Hematopoietic multipotent progenitor cell treated with erythropoietin and hydrocortisone succinate and interleukin-3 and kit ligand, for 4 days (in vitro differentiated cells): ENCODE results near the gene KIF19.

Experiments
- DNase-seq: peaks from one replicate; pipeline ENCODE4 v3.0.0-alpha.2; 2015

KIF19 gene

DNA sequence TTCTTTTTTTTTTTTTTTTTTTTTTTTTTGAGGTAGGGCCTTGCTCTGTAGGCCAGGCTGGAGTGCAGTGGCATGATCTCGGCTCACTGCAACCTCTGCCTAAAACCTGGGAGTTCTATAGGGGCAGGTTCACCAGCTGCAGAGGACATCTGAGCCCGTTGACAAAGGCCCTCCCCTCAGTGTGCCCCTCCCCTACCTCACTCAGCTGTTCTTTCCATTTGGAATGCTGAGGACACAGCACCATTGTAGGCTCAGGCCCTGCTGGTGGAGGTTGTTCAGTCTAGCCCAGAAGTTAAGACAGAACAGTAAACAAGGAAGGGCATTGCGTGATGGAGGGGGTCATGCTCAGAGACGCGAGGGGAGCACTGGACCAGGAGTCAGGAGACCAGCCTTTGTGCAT, 21.8 kb upstream of the KIF19 start:
- DNase-seq, result no peak

DNA sequence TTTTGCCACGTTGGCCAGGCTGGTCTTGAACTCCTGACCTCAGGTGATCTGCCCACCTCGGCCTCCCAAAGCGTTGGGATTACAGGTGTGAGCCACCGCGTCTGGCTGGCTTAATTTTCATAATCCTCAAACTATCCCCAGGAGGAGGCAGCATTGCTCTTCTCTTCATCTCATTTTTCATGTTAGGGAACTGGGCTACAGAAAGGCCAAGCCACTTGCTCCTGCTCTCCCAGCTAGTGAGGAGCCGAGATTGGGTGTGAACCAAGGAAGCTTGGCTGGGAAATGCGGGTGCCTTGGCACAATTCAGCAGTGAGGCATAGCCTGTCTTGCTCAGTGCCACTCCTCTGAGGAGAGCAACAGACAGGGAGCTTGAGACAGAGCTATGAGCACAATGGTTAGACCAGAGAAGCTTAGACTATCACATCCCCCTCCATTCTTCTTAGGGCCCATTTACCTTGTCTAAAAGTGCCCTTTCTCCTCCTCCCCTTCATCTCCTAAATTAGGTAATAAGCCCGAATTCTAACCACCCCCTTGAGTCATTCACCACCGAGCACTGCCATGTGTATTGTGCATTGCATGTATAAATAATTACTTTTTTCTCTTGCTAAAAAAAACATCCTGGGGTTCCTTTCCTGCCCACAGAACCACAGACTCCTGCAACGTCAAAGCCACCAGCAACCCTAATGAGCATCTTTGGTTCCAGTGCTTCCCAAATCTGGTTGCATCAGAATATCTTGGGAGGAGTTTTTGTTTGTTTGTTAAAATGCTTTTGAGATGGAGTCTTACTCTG, 20.0 kb upstream of the KIF19 start:
- DNase-seq, result peak; percentile 49

DNA sequence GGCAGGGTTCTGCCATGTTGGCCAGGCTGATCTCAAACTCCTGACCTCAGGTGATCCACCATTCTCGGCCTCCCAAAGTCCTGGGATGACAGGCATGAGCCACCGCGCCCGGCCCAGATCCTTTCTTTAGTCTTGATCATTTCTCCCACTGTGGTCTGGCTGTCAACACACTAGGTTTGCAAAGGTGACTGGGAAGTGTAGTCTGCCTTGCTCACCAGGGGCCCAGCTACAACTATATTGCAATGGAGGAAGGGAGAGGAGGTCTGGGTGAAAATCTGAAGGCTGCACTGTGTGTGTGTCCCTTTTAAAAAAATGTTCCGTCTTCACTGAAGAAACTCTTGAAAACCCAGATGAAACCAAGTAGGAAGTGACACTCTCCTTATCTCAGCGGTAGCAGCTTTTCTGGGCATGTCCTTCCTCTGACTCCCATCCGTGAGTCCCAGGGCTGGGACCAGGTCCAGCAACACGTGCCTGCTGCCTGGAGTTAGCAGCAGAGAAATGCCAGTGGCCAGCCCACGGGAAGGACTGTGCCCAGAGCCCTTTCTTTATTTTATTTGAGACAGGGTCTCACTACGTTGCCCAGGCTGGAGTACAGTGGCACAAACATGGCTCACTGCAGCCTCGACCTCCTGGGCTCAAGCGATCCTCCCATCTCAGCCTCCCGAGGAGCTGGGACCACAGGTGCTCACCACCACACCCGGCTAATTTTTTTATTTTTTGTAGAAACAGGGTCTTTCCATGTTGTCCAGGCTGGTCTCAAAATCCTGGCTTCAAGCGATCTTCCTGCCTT, 17.8 kb upstream of the KIF19 start:
- peak; percentile 91 for DNase-seq

DNA sequence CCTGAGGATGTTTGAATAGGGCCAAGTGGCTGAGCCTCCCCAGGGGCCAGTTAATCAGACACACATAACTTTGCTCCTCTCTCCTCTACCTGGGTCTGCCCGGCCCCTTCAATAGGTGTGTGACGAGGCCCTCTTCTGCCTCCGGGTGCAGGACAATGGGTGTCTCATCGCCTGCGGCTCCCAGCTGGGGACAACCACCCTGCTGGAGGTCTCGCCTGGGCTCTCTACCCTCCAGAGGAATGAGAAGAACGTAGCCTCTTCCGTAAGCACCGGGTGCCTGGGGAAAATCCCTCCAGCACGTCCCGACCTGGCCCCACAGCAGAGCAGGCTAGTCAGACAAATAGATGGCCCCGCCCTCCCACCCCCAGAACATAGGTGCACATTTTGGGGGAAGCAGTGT, 16.1 kb upstream of the KIF19 start:
- DNase-seq, result no peak

DNA sequence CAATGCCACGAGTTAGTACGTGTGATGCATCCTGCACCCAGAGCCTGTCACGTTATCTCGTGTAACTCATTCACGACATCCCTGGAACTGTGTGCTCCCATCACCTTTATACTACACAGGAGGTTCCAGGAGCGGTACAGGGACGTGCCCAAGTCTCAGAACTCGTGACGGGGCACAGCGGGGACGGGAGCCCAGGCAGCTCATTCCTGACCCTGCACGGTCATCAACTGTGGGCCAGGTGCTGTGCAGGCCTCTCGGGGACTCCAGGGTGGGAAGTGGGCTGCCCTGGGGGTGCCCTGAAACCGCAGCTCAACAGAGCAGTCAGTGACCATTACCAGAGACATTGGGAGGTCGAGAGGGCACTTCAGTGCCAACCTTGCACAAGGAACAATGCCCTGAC, 11.1 kb upstream of the KIF19 start:
- DNase-seq, result no peak

DNA sequence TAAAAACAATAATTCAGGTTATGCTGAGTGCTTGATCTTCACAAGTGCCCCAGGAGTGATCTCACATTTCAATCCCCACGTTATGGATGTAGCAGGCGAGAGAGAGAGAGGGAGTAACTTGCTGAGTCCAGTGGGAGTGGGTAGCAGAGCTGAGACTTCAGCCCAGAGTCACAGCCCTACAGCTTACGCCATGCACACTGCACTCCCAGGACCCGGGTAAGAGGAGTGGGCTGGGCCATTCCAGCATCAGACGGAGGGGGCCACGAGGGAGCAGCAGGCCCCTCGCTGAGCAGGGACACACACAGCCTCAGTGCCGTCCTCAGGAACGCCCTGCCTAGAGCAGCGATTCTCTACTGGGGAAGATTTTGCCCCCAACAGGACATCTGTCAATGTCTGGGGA, 9.8 kb upstream of the KIF19 start:
- DNase-seq, result no peak

DNA sequence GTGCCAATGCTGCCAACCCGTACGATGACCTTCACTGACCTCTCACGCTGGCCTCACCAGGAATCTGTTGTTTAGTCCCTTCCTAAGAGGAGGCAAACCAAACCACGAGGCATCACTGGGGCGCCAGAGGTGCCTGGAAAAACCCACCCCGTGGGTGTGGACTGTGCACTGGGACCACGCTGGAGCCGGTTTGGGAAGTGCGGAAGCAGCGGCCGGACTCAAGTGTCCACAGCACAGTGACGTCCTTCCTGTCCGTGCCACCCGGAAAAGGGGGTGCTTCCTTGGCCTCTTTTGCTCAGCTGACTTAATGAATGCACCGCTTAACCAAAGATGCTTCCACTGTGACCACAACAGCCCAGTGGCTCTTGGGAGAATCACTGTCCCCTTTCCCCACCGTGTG, 9.0 kb upstream of the KIF19 start:
- no peak for DNase-seq

DNA sequence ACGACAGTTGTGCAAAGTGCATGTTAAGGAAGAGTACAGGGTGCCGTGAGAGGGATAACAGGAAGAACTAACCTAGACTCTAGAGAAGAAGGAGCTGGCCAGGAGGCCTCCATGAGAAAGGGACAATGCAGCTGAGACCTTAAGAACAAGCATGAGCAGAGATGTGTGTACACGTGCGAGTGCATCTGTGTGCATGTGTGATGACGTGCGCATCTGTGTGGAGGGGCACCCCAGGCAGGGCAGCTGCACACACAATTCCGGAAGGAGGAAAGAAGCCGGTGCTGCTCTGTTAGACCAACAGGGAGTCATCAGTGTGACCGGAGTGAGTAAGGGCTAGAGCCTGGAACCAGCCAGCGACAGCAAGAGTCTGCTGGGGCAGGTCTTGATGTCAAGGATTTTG, 7.6 kb upstream of the KIF19 start:
- no peak for DNase-seq

DNA sequence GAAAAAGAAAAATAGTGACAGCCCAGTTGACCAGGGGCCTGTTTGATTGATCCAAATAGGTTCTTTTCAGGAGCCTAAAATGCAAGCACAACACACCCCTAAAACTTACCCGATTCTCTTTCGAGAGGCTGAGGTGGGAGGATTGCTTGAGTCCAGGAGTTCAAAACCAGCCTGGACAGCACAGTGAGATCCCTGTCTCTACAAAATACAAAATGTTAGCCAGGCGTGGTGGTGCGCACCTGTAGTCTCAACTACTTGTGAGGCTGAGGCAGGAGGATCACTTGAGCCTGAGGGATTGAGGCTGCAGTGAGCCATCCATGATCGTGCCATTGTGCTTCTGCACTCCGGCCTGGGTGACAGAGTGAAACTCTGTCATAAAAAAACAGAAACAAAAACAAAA, 1.5 kb upstream of the KIF19 start:
- no peak for DNase-seq

DNA sequence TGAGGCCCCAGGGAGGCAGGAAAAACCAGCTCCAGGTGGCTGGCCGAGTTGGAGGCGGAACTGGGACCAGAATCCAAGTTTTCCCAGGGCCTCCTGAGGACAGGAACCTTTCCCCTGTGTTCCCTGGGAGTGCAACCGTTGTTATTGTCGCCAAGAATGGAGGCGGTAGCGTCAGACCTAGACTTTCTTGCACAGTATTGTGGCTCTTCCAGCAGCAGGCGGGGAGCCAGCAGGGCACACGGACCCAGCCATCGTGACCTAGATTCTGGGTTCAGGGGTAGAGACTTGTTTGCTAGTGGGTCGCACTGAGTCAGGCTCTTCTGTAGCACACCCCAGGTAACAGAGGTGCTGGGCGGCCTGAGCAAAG, 667 bp upstream of the KIF19 start:
- no peak for DNase-seq

DNA sequence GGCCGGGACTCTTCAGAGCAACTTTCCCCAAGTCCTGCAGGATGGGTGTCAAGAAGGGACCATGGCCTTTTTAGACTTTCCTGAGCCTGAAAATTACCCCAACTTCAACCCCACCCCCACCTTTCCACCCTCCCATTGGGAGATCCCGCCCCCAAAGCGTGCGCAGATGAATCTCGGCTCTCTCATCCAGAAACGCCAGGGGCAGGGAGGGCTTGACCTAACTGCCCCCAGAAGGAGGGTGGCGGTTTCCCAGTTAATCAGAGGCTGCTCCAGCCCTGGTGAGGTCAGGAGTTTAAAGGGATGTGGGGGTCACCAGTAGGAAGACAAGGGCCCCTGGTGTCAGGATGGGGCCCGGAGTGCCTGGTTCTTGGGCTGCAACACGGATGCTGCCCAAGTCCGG, 480 bp downstream of the KIF19 start:
- DNase-seq, result no peak

DNA sequence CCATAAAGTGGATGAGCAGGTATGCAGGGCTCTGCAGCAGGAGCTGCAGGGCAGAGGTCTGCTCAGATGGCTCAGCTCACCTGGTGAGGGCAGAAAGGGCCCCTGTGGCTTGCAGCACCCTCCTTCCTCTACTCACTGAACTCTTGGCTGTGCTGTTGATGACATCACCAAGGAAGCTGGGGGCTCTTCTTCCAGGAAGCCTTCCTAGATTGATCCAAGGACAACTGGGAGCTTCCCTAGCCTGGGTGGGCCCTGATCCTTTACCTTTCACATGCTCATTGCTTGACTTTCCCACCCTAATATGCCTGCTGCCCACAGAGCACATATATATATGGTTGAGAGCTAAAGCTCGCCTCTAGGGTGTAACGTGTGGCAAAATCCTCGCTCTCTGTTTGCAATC, 2.5 kb downstream of the KIF19 start:
- DNase-seq, result no peak

DNA sequence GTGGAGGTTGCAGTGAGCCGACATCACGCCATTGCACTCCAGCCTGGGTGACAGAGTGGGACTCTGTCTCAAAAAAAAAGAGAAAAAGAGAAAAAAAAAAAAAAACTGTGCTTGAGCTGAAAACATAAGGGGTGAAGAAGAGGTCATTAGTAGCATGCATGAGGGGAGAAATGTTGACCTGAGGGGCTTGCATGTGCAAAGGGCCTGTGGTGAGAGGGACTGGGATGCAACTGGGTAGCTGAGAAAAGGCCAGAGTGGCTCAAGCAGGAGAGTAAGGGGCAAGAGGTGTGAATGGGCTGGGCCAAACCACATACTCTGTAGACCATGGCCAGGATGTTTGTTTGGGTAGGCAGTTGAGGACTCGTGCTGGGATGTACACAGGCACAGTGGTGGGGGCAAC, 3.4 kb downstream of the KIF19 start:
- DNase-seq, result no peak

DNA sequence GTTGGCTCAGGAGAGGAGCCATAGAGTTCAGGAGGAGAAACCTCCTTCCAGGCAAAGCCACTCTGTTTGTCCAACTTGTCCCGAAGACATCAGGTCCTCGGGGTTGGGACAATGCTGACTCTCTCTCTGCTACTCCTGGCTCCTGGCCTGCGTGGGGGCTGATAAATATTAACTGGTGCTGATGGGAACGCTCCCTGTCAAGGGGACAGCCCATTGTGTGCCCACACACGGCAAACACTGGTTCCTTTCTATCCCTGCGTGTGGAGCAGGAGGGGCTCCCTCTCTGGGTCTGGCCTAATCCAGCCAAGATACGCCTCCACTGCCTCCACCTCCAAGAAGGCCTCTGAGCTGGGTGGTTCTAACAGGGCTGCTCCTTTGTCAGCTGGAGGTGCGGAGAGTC, 4.4 kb downstream of the KIF19 start:
- DNase-seq, result no peak

DNA sequence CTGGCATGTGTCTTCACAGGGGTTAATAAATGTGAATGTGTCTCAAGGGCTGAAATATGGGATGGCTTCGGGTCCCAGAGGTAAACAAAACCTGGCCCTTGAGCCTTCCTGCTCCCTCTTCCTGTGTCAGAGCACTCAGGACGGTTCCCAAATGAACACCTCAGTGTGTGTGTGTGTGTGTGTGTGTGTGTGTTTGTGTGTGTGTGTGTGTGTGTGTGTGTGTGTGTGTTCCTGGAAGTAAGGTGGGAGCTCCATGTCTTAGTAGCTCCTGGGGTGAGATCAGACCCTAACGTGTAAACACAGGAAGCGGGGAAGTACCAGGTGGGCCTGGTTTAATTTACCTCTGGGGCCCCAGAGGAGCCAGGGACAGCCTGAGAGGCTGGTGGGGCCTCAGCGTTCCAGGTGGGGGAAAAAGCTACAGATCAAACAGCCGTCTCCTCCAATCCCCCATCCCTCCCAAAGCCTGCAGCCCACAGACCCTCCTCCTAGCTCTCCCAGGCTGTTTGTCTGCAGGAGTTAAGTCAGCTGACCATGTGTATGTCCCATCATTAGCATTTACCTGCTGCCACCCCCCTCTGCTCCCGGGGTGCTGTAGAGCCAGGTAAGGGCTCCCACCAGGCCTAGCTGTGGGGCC, 6.1 kb downstream of the KIF19 start:
- DNase-seq, result no peak

DNA sequence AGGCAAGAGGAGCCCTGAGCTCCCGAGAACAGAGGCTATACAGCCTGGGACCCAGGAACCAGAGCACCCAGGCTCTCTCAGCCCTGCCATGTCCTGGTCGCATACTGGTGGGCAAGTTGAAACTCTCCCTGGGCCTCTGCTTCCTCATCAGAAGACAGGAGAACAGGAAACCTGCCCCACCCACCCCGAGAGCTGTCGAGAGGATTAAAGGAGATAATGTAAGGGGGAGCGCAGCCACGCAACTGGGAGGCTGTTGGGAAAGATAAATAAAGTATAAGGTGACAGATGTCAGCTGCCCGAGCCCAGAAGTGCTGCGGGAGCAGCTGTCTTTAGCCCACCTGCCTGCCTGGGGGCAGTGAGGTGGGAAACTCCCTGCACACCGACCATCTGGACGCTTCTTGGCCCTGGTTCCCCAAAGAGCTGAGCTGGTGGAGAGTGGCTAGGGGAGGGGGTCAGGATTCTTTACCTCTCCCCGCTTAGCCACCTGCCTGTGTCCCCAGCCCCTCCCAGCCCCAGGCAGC, 6.8 kb downstream of the KIF19 start:
- DNase-seq, result peak; percentile 91

DNA sequence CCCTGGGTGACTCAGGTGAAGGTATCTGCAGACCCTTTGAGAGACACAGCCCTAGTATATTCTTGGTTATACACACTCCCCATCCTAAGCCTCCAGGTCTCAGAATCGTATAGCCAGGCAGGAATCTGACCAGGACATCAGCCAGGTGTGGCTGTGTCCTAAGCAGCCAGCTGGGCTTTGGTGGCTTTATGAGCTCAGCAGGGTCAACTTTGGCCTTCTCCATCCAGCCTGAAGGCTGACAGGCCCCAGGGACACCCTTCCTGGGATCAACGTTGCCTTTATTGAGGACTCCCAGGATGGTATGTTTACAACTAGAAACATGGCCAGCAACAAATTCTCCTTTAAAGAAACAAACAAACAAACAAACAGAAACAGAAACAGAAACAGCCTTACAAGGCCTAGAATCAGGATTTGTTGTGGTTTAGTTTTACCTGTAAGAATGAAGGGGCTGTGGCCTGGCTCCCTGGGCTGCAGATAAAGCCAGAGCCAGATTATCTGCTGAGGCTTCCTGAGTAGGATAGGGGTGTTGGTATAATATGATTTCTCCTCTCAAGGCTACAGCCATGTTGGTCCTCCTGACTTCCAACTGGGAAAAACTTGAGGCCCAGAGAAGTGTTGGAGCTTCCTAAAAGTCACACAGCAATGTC, 8.5 kb downstream of the KIF19 start:
- DNase-seq, result no peak

DNA sequence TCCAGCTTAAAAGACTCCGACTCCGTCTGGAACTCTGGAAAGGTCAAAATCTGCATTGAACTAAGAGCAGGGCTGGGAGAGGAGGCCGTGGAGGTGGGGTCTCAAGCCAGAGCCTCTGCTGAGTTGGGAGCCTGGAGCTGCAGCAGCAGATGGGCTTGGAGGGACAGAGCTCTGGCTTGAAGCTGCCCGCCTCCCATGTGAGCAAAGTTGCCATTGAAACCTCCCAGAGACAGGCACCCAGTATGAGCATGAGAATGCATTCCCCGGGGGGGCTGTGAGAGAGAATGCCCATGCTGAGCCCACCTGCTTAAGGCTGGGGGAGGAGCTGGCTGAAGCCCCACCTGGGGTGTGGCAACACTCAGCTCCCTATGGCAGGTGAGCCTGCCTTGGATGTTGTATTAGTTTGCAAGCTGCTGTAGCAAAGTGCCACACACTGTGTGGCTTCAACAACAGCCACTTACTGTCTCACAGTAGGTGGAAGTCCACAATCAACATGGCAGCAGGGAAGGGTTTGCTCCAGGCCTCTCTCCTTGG, 9.6 kb downstream of the KIF19 start:
- no peak for DNase-seq

DNA sequence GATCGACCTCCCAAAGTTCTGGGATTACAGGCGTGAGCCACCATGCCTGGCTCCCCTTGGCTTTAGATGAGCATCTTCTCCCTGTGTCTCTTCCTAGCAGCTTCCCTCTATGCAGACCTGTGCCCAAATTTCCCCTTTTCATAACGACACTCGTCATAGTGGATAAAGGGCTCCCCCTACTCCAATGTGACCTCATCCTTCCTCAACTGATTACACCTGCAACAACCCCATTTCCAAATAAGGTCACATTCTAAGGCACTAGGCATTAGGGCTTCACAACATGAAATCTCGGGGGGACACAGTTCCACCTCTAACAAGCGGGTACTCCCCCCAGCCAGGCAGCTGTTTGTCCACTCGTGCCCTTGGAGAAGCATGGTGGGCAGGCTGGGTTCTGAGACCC, 10.3 kb downstream of the KIF19 start:
- DNase-seq, result no peak

DNA sequence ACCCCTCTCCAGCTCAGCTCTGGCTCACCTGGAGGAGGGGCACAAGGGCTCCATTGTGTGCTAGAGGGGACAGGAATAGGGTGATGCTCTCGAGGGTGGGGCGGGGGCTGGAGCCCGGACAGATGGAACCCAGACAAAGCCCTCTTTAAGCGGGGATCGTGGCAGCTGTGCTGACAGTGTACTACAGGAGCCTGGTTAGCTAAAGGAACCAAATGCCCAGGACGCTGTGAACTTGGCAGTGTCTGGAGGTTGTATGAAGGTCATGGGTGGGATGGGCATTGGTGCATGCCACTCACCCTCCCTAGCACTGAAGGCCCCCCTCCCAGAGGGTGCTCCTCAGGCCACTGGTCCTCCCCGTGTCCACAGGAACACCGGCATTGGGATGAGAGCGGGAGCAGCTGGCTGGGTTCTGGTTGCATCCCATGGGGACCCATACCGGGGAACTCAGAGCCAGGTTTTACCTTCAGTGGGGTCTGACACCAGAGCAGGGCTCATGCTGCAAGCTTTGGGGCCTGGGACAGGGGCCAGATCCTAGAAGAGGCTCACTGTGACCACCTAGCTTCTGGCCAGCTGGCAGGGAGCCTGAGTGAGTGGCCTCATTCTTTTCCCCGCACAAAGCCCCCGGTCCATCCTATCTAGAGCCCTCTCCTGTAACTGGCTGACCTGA, 11.9 kb downstream of the KIF19 start:
- DNase-seq, result no peak

DNA sequence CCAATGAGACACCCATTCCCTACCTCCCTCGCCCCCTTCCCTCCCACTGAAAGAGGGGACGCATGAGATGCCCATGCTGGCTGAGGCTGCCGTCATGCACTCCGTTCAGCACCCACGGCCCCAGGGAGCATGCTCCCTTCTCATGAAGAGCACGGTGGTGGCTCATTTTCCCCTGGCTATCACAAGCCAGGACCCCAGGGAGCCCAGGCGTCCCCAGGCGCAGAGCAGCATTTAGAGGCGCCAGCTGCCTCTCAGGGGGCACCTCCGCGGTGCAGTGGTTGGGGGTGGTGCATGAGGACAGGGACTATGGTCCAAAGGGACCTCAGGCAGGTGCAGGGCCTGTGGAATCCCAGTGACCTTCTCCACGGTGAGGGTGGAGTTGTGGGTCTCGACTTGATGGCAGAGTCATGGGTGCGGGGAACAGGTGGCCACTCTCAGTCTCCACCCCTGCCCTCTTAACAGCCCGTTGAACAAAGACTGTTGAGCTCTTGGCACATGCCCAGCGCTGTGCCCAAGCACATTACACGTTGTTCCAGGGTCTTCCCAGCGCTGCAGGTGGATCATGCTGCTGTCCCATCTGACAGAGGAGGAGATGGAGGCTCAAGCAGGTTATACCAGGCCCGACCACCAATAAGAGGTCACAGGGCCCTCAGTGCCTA, 13.6 kb downstream of the KIF19 start:
- no peak for DNase-seq

DNA sequence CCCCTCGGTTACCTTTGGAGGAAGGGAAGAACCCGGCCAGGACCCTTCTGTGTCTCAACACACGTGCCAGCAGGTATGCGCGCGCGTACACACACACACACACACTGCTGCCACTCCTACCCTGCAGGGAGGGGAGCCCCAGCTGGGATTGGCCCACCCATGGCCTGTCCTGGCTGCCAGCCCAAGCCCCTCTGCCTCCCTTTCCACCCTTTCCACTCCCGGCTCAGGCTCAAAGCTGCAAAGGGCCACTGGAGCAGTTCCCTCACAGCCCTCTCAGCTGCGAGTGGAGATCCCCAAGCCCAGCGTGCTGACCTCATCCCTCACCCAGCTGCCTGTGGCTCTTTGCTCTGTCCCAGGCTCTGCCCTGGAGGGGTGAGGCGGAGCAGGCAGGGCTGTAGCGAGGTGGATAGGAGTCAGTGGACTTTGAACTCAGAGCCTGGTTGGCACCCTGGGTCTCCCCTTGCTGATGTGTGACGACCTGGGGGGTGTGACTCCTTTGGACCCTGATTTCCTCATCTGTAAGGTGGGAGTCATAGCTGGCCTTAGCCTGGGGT, 14.5 kb downstream of the KIF19 start:
- DNase-seq, result no peak
